ENCODE data around the gene LCP1.

The LCP1 gene

DNA sequence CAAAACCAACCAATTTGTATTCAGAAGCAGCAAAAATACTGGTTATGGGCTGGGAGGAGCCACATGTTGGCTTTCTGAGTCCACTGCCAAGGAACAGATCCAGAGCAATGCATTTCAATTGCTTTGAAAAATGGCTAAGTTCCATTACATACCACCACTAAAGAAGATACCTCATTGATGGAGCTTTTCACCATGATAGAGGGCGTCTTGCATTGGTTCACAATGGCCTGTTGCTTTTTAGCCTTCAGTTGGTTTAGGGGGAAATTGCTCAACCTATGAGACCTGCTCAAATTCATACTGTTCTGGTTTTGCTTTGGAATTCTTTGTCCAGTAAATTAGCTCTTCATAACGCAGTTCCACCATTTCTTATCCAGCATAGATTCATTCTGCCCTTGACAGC, 55.9 kb downstream of the LCP1 start:
- DNase-seq, result no peak

DNA sequence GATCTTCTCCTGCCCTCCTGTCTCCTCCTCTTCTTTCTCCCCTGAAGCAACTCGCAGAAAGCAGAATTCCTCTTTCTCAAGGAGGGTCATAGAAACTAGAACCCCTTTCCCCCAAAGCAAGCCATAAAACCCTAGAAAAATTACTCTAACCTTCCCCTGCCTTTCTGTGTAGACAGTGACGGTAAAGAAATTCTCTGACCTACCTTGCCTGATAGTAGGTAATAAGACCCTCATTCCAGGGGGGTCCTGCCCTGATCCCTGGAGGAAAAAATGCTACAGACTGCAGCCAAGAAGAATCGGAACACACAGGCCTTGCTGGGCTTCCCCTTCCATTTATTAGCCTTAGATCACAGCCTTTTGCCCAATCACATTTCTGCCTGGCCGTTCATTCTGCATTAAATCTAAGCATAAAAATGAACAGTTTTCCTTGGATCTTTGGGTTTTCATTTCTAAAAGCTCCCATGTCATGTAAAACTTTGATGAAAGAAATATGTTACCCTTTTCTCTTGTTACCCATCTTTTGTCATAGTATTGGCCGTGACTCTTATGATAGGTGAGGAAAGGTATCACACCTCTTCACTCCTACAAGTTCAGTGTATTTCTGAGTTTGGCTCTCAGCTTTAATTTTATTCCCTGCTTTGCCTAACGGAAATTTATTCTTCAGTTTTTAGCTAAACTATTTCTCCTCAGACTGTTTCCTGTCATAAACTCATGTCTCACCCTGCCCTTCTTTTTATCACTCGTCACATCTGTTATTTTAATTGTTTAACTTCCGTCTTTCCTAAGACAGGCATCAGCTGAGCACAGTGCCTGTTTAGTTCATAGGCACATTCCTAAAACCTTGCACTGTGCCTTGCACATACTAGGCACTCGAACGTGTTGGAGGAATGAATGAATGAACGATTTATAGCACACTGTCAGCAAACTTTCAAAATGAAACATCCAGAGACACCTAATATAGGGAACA, 56.7 kb downstream of the LCP1 start:
- DNase-seq, result peak; percentile 19

- peak; percentile 23 for DNase-seq
Observed at GRCh38 chr13:46124531-46124966, 57.4 kb downstream of the LCP1 start.

DNA sequence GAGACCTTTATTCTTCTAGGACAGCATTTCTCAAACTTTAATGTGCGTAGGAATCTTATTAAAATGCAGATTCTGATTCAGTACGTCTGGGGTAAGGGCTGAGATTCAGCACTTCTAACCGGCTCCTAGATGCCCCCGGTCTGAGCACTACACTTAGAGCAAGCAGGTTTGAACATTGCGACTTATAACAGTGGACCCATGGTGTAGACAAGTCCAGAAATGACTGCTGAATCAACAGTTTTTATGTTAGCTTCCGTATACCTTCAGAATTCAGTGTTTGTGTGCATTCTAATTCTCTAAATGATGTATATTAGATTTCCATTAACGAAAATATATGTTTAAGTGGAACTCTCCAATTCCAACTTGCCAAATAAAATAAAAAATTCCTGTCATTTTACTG, 59.7 kb downstream of the LCP1 start:
- DNase-seq, result no peak

DNA sequence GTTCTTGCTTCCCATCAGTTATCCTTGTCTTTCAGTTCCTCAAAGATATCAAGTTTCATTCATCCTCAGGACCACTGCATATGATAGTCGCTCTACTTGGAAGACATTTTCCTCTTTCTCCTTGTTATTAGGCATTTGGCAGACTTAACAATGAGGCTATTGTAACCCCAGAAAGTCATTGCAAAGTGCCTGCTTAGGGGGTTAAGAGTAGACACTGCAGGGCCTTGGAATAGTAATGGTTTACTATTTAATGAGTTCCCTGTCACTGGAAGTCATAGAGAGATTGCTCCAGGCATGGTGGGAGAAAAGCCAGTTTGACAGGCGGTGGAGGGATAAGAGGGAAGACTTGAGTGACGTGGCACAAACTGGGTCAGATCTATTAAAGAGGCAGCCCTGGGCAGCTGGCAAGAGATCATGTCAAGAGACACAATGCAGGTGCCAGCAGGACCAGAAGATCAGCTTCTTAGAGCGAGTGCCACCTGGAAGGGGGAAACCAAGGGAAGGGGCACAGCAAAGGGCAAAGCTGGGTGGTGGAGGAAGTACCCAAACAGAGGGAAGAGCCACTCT, 60.3 kb downstream of the LCP1 start:
- DNase-seq, result no peak

GRCh38 chr13:46121033-46121432, 60.9 kb downstream of the LCP1 start:
- DNase-seq, result no peak

GRCh38 chr13:46119883-46120614, 61.9 kb downstream of the LCP1 start:
- DNase-seq, result no peak

GRCh38 chr13:46116653-46117502, 65.1 kb downstream of the LCP1 start:
- no peak for DNase-seq

- no peak for DNase-seq
Observed at GRCh38 chr13:46114613-46115012, 67.4 kb downstream of the LCP1 start.

- DNase-seq, result no peak
Observed at GRCh38 chr13:46113596-46113995, 68.4 kb downstream of the LCP1 start.

DNA sequence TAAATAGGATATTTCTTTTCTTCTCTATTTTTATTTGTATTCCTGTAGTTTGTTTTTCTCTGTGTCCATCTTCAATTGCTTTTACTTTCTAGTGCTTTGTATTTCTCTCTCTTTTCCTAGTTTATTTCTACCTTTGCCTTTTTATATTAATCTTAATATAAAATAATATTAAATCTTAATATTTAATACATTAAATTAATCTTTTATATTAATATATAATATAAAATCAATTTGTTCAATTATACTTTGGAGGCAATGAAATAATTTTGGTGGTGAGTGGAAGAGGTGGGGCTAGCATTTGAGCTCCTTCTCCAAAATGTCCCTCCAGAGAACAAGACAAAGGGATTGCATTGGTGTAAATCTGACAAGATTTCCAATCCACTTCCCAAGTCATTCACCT, 70.8 kb downstream of the LCP1 start:
- DNase-seq, result no peak

- no peak for DNase-seq
Observed at GRCh38 chr13:46109451-46109850, 72.5 kb downstream of the LCP1 start.

- DNase-seq, result no peak
Observed at GRCh38 chr13:46106839-46107371, 75.1 kb downstream of the LCP1 start.

GRCh38 chr13:46104868-46105267, 77.1 kb downstream of the LCP1 start, which contains the start of gene CPB2:
CPB2 (minus strand) TSS chr13:46105033; CDS start chr13:46105009, 24 bp downstream.
- no peak for DNase-seq

GRCh38 chr13:46103037-46103436, 78.9 kb downstream of the LCP1 start:
- no peak for DNase-seq

- no peak for DNase-seq
Observed at GRCh38 chr13:46102255-46102605, 79.7 kb downstream of the LCP1 start.

GRCh38 chr13:46101484-46102254, 80.3 kb downstream of the LCP1 start:
- no peak for DNase-seq

DNA sequence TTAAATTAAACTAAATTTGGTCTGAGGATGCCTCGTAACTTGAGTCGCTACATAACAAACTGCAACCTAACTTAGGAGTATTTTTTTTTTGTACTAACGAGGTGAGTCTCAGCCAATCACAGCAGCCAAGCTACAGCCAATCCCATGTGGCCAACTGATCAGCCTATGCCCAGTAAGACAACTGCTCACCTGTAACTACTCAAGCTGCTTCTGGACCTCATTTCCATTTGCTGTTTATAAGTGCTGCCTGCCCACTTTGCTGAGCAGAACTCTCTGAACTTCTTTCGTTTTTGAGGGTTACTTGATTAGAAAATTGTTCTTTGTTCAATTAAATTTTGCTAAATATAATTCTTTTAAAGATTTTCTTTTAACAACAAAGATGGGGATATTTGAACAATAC, 81.0 kb downstream of the LCP1 start:
- DNase-seq, result no peak

DNA sequence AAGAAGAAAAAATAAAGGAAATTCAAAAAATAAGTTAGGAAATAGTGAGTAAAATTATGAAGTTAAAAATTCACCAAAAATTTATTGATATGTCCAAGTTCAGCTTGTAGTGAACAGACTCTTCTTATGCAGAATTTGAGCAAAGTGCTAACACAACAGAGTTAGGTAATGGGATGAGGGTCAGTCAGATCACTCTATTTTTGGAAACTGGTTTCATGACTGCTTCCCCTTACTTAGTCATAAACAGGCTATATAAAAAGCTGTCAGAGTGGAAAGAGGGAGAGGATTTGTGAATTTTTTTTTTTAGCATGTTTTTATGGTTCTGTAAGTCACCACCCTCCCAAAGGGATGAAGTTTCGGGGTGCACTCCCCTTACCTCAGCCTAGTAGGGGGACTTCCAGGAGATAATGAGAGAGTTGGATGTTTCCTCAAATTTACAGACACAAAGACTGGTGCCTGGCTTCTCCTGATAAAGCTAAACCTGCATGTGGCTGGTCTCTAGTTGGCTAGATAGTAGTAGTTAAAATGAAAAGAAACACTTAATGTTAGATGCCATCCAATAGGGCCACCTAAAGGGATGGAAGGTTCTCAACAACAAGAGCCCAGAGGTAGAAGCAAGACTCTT, 81.7 kb downstream of the LCP1 start:
- no peak for DNase-seq

DNA sequence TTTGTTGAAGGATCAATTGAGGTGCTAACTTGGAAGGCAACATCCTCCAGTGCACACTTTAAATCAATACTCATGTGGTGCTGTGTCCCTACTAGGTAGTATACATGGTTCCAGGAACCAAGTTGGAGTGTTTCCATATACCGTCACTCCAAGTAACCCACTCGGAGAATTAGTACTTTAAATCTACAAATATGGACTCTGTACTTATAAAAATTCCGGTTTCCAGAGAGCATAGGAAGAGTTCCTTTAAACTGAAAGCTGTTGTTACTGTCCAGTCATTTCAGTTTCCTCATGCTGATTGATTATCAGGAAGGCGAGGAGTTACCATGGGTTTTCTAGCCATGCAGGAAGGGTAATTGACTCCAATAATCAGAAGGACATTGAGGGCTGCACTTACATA, 84.3 kb downstream of the LCP1 start:
- DNase-seq, result no peak

- DNase-seq, result no peak
Observed at GRCh38 chr13:46097015-46097414, 85.0 kb downstream of the LCP1 start.
